Raji (cell line): Measurements from ENCODE around the gene RGS7.

Source experiments
- POLR2A ChIP-seq: IDR thresholded peaks from 2 replicates; pipeline ENCODE4 v1.6.1; 2011; ENCODE audit warnings: low read depth, low read length, control low read depth; ENCODE audit not compliant: insufficient read depth

The RGS7 gene

DNA sequence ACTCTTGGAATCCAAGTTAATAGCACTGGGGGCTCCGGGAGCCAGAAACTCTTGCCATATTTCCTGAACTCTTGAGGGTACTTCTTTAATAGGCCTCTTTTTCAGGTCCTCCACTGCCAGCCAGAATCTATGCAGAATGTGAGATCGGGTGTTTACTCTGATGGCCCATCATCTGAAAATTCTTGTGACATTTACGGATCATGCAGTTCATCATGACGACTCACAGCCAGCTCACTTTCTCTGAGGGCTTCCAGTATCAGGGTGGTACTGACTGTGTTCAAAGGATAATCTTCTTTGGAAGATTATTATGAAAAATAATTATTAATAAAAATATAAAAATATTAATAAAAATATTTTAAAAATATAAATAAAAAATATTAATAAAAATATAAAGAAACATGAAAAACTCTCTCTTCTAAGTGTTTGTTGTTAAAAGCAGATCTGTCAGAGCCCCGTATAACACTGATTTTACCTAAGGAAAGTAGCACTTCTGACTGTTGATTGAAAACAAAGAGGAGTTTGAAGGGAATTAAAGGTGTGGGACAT, 550.7 kb downstream of the RGS7 start:
- no peak for TF ChIP-seq POLR2A

DNA sequence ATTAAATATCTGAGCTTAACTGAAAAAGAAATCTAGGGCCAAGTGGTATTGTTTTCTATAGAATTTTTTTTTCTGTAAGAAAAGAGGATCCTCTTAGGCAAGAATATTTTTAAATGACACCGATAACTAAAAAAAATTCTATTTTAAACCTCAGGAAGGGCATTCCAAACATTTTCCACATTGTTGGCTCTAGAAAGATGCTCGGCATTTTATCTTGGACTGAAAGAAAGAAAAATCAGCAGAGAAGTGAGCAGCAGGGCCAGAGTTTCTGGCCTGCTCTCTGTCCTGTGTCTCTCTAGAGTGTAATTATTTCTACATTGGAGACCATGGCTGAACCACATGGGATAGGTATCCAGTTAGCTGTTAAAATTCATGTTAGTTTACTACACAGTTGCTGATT, 552.5 kb downstream of the RGS7 start:
- no peak for TF ChIP-seq POLR2A

DNA sequence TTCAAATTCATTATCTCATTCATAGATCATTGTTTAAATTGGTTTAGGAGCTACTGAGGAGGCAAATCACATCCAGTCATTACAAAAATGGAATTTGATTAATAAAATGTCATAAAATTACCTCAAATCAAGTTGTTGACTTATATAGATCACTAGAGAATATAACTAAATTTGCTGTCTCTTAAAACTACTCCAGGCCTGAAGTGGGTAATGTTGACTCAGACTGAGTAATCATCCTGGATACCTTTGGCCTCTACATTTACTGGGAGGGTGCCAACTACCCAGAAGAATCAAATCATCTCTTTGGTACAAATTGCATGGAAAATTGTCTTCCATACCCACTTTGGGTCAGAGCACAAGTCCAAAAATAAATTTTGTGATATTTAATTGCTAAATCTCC, 553.9 kb downstream of the RGS7 start:
- no peak for TF ChIP-seq POLR2A

DNA sequence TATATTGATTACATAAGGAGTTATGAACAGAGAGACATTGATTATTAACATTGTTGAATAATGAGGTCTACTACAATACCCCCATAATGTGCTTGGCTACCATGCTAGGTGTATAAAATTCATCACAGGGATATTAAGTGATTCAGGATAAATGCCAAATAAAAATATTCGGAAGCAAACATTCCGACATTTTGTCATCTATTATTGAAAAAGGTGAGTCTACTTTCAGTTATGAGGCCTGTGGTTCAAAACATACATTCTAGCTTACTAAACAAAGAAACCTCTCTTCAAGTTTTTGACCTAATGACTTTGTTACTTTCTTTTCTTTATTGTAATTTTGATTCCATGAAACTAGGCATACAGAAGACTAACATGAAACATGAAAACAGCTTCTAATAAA, 554.7 kb downstream of the RGS7 start:
- TF ChIP-seq POLR2A, result no peak

DNA sequence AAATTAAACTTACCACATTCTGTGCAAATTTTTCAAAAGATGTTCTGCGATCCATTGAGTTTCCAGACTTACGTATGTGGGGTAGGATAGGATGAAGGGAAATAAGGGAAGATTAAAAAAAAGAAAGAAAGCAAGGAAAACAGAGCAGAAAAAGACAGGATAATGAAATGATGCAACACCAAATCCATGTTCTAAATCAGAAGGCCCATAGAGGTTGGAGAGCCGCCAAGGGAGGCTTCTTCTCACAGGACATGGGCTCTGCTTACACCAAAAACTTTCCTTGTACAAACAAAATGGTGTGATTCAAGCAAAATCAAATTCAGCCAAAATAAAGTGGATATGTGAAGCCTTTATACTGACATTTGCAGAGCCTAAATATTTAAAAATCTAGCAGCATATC, 555.6 kb downstream of the RGS7 start:
- no peak for TF ChIP-seq POLR2A

DNA sequence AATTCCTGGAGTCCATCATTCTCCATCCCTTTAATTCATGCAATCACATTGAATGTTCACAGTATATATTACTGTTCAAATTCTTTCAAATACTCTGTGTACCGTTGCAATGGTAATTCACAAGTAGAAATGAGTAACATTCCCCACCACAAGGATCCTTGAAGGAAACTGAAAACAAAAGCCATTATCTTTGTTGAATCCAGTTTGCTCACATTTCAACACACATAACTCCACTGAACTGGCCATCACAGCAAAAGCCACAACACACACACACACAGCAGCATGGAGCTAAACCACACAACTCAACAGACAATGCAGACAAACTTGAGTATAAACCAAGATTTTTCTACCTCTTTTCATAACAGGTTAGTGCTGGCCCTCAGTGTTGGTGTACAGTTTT, 556.7 kb downstream of the RGS7 start:
- no peak for TF ChIP-seq POLR2A

DNA sequence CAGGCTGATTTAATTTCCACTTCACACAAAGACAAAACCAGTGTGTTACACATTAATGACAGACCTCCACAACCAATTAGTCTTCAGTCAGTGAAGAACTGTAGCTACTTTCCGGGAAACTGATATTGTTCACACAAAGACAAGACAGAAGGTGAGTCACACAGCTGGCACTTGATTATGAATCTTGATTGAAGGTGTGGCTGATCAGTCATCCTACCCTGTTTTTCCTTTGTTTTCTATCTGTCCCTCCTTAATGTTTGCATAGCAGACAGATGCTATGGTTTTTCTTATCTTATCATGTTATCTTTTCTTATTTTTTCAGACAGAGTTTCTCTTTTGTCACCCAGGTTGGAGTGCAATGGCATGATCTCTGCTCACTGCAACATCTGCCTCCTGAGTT, 560.0 kb downstream of the RGS7 start:
- no peak for TF ChIP-seq POLR2A

DNA sequence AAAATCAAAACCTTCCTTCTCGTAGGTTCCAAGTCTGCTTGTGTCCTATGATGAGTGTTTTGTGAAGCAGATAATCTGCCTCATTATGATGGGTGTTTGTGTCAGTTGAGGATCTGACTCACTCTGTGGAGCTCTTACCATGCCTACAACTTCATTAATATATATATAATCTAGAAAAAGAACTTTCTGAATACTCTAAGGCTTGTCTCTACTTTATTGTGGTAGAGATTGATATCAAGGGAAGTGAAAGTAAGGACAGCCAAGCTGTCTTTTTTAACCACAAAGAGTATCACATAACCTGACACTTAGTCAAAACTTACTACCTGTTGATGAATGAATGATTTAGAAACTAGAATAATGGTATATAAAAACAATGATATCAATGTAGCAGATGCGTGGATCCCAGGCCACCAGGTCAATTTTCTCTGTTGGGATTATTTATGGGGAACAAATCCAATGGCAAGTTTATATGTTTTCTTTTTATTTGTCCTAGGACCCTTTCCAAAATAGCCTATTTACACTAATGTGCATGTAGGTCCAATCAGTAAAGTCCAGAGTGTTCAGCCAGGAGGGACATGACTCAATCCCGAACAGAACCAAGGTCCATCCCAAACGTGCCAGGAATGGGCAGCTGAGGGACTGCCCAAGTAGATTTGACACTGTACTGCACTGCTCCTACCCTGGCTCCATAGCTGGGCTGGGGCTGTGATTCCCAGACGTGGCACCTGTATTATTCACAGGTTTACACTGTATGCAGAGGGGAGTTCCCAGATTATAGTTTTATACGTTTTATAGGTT, 562.8 kb downstream of the RGS7 start:
- no peak for TF ChIP-seq POLR2A

DNA sequence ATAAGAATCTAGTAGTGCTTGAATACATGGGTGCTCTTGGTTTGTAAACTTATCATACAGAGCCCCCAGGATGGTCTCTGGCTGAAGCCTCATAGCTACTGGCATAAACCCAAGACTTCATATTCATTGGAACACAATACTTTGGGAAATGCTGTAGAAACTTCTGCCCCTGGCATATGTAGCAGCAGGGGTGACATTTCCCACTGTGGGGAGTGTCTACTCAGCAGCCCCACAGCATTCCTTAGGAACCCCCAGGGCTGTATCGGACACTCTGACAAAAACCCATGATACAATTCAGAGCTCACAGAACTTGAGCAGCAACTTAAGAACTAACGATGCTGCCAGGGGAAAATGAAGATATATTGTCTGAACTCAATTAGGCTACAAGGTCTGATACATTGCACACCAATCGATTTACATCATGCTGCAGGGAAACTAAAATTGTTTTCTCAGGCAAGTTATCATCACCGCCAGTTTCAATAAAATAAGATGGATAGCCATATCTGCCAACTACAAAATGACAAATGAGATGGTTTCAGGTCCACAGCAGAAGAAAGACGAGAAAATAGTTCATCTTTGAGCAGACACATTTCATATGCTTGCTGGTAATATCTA, 564.0 kb downstream of the RGS7 start:
- no peak for TF ChIP-seq POLR2A

DNA sequence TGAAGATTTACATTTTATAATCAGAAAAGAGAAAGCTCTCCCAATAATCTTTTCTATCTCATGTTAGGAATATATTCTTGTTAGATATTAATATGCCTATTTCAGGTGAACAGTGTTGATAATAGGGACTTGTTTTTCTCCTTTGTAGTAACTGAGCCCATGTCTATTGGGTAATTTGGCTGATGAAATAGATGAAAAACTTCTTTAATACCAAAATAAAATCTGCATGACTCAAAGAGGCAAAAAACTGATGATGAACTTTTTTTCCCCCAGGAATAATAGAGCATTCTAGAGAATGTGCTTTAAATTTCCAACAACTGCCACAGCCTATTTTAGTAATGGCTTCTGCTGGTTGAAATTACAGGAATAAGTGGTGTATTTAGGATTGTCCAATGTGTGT, 566.1 kb downstream of the RGS7 start:
- TF ChIP-seq POLR2A, result no peak

DNA sequence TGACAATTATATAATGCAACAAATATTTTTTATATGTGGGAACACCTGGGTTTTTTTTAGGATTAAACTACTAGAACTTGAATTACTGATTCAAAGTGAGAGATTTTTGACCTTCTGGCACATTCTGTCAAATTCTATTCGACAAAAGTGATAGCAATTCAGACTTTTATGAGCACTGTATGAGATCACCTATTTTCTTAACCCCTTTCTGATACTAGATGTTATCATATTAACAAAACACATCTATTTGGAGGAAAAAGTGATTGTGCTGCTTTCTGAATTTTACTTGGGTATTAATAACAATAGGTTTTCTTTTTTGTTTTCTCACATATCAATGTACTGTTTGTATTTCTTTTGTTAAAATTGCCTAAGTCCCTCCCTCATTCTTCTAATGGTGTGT, 570.1 kb downstream of the RGS7 start:
- TF ChIP-seq POLR2A, result no peak

DNA sequence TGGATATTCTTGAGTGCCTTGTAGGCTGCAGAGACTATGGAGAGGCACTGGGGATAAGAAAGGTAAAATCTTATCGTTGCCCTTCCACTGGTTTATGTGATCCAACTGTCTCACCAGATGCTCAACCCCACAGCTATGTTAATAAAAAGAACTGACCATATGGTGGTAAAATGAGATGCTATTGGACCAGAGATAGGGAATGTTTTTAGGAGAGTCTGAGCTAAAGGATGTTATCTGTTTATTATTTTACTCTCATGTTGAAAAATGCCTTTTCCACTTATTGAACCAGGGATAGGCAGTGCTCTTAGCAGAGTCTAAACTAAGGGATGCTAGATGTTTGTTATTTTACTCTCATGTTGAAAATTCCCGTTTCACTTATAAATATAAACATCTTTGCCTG, 572.2 kb downstream of the RGS7 start:
- TF ChIP-seq POLR2A, result no peak

DNA sequence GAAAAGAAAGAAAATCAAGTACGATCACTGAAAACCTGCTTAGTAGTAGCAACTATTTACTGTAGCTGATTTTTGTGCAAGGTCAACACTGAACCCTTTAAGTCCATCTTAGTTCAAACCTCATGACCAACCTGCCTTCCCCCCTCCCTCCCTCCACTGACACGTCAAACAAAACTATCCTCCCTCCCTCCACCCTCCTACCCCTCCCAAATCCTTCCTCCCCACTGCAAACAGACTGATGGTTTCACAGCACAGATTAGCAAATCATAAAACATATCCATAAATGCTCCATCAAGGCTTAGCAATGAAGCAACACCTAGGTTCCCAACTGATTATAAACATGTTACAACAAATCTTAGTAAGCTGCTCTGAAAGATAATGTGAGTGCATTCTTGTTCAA, 580.8 kb downstream of the RGS7 start:
- no peak for TF ChIP-seq POLR2A

DNA sequence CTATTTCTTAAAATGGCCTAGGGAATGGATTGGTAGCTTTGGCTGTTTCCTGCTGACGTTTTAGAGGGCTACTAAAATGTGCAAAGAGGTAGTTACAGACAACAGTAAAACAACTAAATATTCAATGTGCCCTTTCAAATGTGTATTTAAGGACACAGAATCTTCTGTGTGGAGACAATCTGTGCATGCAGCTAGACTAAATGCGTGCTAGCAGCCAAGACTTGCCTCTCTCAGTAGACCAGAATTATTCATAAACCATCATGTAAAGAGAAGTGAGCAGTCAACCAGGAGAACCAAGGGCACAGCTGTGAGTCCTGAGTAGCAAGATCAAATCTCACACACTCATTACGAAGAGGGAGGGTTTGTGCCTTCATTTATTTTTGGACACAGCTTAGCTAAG, 584.9 kb downstream of the RGS7 start:
- no peak for TF ChIP-seq POLR2A

DNA sequence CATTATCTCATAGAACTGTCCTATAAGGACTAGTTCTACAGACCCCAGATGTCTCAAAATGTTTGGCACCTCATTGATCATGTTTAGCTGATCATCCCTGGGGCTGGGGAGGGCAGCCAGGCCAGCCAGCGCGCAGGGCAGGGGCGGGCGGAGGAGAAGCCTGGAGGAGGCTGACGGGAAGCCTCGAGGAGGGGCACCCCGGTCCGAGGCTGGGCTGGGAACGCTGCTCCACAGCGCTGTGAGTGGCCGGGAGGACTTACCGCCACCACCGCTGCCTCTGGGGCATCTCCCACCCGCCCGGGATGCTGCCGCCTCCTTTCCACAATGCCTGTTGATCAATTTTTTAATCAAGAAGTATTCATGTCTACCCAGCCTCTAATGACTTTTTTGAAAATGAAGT, 585.6 kb downstream of the RGS7 start:
- TF ChIP-seq POLR2A, result no peak

DNA sequence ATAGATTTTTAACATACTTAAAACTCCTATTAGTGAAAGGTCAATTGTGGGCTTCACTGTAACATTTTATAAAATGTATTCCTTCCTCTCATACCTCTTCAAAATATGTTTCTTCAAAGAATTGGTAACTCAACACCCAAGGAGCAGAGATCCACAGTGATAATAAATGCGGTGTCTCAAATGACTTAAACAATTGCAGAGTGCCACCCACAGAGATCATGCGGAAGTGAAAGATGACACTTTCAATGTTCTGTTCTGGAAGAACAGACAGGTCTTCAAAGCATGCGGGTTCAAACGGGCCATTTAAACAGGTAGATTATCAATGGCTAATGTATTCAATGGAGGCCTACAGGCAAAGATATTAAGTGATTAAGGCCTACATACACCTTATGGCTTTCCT, 588.0 kb downstream of the RGS7 start:
- no peak for TF ChIP-seq POLR2A
